ENCODE data around the gene RPA1.

The RPA1 gene

DNA sequence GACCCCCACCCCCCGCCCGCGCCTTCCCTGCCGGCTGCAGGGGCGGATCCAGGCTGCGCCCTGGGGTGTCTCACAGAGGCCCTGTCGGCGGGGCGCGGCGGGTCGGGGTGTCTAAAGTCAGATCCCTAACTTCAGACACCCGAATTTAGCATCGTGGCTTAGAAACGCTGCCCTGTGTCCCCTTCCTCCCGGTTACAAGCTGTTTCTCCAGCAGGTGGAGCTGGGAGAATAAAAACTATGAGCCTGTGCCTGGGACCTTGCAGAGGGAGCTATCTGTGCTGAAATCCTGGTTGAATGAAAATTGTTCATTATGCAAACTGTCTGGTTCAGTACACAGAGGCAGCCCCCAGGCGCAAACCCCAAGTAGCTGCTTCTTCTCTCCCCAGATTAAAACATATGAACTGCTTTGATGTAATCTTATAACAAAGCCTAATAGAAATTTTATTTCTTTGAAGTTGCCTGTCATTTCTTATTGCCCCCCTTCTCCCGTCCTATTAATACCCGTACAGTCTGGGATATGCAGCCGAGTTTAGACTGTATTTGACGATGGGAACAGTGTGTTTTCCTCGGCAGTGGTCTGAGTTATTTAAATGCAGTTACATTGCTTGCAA lies 79.0 kb downstream of the RPA1 start:
- DNase-seq (ENCODE audit: low spot score), result peak; percentile 50

DNA sequence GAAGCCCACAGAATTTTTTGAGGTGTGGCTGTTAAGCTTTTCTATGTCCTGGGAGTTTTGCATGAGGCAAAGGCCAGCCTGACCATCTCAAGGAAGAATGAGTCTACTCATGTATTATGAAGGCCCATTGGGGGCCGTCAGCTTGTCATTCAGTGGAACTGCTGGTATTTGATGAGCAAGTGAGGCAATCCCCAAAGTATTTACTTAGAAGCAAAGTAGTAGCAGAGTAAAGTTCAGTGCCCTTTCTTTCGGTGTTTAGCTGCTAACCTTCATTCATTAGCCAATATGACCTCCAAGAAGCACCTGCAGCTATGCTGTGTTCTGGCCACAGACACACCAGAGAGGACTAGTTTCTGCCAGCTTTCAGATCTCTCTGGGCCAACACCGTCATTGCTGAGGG lies 80.2 kb downstream of the RPA1 start:
- DNase-seq (ENCODE audit: low spot score), result no peak

GRCh38 chr17:1912146-1912545 lies 82.3 kb downstream of the RPA1 start:
- DNase-seq (ENCODE audit: low spot score), result no peak

DNA sequence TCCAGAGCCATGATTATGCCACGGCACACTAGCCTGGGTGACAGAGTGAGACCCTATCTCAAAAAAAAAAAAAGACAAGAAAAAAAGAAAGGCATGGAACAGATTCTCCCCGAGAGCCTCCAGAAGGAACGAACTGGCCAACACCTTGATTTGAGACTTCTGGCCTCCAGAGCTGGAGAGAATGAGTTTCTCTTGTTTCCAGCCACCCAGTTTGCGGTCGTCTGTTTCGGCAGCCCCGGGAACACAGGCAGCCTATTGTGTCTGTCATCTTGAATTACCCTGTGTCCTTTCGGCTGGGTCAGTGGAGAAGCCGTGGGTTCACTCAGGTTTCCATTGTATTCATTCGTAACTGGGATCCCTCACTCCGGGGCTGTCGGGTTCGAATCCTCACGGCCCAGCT lies 83.9 kb downstream of the RPA1 start:
- DNase-seq (ENCODE audit: low spot score), result no peak

DNA sequence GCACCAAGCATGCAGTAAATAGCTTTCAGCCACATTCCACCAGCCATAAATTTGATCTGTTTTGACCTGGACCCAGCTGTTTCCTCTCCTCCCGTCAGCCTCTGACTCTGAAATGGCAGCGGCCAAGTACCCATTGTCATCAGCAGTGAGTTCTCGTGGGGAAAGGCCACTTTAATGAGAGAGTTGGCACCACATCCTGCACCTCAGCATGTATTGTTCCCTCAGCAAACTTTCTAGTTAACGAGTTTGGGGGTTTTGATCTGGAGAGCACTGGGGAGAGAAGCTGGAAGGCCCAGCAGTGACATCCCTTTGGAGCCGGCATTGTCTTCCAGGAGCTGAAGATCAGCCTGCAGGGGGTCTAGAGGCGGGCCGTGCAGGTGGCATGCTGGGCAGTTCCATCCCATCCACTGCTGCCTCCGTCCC lies 84.9 kb downstream of the RPA1 start:
- DNase-seq (ENCODE audit: low spot score), result no peak

DNA sequence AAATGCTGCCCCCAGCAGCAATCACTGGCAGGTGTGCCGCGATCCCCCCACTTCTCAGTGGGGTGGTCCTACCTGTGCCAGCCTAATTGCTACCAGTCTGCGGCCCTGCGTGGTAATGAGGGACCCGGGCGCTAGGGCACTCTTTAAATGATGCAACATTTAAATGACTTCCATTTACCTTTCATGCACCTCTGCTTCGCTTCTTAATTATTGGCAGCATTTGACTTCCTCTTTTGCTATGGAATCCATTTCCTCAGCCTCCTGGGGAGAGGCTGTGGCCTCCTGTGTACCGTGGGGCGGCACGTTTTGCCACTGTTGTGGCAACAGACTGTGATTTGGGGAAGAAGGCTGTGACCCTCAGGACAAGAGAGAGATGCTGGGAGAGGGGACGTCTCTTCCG lies 86.1 kb downstream of the RPA1 start:
- no peak for DNase-seq (ENCODE audit: low spot score)

GRCh38 chr17:1916316-1916715 lies 86.5 kb downstream of the RPA1 start:
- no peak for DNase-seq (ENCODE audit: low spot score)

DNA sequence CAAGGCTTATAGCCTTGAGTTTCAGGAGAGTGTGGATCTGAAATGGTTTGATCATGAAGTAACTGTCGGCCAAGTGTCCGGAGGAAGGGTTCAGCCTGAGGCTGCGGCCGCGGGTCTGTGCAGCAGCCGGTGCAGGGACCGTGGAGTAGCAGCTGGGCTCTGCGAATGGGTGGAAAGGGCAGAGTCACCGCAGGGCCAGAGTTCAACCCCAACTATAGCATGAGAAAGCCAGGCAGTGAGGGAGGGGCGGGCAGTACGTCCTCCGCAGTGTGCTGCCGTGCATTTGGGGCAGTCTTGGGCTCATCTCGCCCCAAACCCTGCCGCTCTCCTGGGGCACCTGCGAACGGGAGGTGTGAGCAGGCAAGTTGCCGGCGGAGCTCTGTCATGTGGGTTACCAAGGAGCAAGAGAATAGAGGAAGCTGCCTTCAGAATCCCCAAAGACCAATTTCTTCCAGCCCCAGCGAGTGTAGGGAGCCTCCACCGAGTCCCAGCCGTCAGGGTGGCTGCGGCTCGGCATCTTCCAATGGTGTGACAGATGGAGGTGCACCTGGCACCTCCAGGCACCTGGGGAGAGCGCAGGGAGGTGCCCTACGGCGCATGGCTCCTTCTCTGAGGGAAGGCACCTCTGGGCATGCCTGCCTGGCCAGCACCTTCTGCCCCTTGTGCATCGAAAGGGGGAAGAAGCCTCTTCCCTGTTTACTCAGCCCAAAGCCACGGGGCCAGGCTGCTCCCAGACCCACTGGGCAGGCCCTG lies 87.3 kb downstream of the RPA1 start:
- DNase-seq (ENCODE audit: low spot score), result no peak

- DNase-seq (ENCODE audit: low spot score), result no peak
Observed at GRCh38 chr17:1918346-1919162, 88.7 kb downstream of the RPA1 start.

DNA sequence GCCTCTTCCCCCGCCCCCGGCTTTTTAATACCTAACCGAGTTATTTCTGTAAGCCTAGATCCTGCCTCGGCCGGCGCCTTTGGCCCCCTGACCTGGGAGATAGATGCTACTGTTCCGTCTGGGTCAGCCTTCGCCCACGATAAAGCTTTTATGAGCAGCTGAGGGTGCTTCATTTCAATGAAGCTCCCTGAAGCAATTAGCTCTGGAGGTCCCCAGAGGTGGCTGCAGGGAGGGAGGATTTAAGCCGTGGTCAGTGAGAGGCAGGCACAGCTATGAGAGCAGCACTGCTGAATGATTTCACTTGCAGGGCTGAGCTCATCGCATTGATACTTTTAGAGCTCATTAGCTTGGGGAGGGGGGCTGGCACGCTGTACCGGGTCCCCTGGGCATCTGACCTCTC lies 89.4 kb downstream of the RPA1 start:
- no peak for DNase-seq (ENCODE audit: low spot score)

GRCh38 chr17:1920948-1921351 lies 91.1 kb downstream of the RPA1 start:
- DNase-seq (ENCODE audit: low spot score), result no peak

GRCh38 chr17:1928976-1929375 lies 99.2 kb downstream of the RPA1 start:
- no peak for DNase-seq (ENCODE audit: low spot score)

DNA sequence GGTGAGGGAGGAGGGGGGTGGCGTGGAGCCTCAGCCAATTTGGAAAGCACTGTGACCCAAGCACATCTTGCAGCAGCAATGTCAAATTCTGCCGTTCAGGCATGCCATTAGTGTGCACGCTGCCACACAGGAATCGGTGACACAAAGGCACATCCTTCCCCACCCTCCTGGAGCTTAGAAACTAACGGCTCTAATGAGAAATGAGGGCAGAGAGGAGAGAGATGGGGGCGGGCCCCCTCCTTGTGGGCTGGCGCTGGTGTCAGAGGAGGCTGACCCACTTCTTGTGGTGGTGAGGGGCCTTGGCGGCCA lies 100.5 kb downstream of the RPA1 start:
- DNase-seq (ENCODE audit: low spot score), result no peak

DNA sequence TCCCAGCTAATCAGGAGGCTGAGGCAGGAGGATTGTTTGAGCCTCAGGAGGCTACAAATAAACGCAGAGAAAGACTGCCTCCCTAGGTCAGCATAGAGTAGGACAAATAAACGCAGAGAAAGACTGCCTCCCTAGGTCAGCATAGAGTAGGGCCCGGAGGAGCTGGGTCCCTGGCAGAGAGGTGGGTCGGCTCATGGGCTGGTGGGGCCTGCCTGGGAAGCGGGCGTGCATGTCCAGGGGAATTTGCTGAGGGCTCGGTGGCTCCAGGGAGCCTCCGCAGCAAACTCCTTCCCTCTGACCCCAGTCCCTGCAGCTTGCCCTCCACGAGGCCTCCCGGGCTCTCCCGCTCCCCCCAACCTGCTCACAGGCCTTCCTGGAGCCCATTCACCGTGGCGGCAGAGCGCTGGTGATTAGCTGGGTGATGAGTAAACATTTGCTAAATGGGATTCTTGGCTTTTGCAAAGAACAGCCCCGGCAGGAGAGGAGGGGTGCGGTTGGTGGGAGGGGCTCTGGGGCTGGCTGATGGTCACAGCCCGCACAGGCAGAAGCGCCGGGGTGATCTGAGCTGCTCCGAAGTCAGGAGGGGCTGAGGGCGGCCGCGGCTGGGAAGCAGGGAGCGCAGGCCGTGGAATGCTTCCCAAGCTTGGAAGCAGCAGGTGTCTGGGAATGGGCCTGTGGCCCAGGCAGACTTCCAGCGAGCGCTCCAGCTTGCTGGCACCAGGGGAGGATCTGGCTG lies 102.2 kb downstream of the RPA1 start:
- no peak for DNase-seq (ENCODE audit: low spot score)

DNA sequence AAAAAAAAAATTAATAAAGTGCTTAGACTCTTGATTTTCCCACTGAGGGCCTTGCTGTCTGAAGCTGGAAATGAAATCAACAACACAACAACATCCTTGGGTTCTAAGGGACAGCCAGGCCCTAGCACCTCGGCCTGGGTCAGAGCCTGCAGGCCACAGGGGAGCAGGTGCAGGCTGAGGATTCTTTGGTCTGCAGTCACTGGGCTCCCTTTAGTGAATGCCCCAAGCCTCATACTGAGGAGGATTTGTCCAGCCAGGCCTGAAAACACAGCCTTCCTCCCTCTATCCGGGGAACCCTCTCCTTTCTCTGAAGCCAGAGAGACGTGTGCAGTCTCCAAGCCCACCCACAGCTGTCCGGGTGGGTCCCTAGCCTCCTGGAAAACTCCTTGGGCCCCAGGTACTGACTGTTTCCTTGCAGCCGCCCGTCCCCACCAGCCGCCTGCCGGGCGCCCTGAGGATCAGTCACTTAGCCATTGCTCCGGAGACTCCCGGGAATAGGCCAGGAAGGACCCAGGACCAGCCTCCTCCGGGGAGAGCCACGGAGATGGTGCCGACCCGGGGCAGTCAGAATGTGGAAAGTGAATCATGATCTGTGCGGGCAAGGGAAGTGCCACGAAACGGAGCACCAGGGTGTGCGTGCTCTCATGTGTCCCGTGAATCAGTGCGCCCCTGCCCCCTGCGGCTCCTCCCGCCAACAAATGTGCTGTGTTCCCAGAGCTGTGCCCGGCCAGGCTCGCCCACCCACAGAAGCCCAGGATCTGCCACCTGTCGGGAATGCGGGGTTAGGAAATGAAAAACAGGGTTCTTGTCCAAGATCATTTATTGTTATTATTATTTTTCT lies 104.3 kb downstream of the RPA1 start:
- DNase-seq (ENCODE audit: low spot score), result no peak

GRCh38 chr17:1934901-1935300 lies 105.1 kb downstream of the RPA1 start:
- no peak for DNase-seq (ENCODE audit: low spot score)

DNA sequence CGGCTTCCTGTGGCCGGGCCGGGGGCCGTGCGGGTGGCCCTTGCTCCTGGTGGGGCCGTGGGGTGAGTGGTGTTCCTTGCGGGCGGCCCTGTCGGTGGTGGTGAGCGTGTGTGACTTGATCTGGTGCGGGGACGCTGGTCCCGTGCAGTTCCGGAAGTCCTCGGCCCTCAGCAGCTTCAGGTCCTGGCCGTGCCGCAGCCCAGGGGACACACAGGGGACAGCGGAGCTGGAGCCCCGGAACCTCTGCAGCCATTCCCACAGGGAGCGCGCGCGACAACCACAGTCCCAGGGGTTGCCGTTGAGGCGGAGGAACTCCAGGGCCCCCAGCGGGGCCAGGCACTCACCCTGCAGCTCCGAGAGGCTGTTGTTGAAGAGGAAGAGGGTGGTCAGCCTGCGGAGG lies 107.0 kb downstream of the RPA1 start:
- DNase-seq (ENCODE audit: low spot score), result no peak

GRCh38 chr17:1937461-1937860 lies 107.7 kb downstream of the RPA1 start:
- no peak for DNase-seq (ENCODE audit: low spot score)

GRCh38 chr17:1939981-1940809 lies 110.4 kb downstream of the RPA1 start:
- no peak for DNase-seq (ENCODE audit: low spot score)

DNA sequence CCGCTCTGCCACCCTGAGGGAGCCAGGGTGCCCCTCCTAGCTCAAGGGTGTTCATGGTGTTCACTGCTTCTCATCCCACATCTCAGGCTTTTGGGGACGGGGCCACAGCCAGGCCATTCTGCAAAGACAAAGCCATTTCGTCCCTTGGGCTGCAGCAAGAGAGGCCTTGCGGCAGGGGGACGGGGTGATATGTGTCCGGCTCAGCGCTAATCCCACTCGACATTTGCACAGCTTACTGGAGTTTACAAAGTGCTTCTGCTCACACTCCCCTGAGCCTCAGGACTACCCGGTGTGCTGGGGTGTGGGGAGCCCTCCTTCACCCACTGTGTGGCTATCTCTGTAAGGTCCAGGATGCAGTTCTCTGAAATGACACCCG lies 111.0 kb downstream of the RPA1 start:
- no peak for DNase-seq (ENCODE audit: low spot score)

Data from NAMALWA (cell line).